Liver (tissue), 9 donors: ENCODE measurements around the gene ARSB. TPM values are rescaled to one million over a fixed set of nuclear protein-coding genes. Genes with fewer than 3 reads are reported as not detected.

Experiments
- DNase-seq: peaks from one replicate; pipeline ENCODE4 v3.0.0-alpha.2; 2017; ENCODE audit warnings: low spot score
- H3K27ac ChIP-seq, 2 donors: one replicate each; pipeline ENCODE4 v1.7.0; 2013; ENCODE audit warnings: inconsistent platforms in 2 of 2, low read length in 2 of 2, control low read depth in 1 of 2, low read depth in 1 of 2, mild to moderate bottlenecking in 1 of 2
- H3K27me3 ChIP-seq, 4 donors: one replicate each; pipeline versions ENCODE4 v1.6.1 to v1.7.0; 2013; ENCODE audit warnings: low read length in 3 of 4, inconsistent platforms in 1 of 4, mild to moderate bottlenecking in 1 of 4, moderate library complexity in 1 of 4; ENCODE audit not compliant: control insufficient read depth in 4 of 4, insufficient read depth in 4 of 4
- H3K36me3 ChIP-seq, 4 donors: one replicate each; pipeline versions ENCODE4 v1.6.1 to v1.7.0; 2013; ENCODE audit warnings: low read length in 3 of 4, mild to moderate bottlenecking in 3 of 4, low read depth in 1 of 4, moderate library complexity in 1 of 4; ENCODE audit not compliant: control insufficient read depth in 4 of 4, insufficient read depth in 3 of 4
- H3K4me1 ChIP-seq, 4 donors: one replicate each; pipeline versions ENCODE4 v1.6.1 to v1.7.0; 2013; ENCODE audit warnings: low read length in 3 of 4, mild to moderate bottlenecking in 3 of 4, moderate library complexity in 1 of 4; ENCODE audit not compliant: control insufficient read depth in 4 of 4, insufficient read depth in 4 of 4
- H3K4me3 ChIP-seq, 3 donors: one replicate each; pipeline versions ENCODE4 v1.6.1 to v1.7.0; 2013; ENCODE audit warnings: low read length in 3 of 3, control low read depth in 1 of 3, low read depth in 1 of 3, mild to moderate bottlenecking in 1 of 3
- H3K9ac ChIP-seq, 2 donors: one replicate each; pipeline ENCODE4 v1.7.0; 2013; ENCODE audit warnings: low read length in 2 of 2, mild to moderate bottlenecking in 2 of 2, moderate library complexity in 2 of 2, control low read depth in 1 of 2, low read depth in 1 of 2
- H3K9me3 ChIP-seq, 4 donors: one replicate each; pipeline versions ENCODE4 v1.6.1 to v1.7.0; 2013; ENCODE audit warnings: low read length in 3 of 4; ENCODE audit not compliant: control insufficient read depth in 4 of 4
- ATF3 ChIP-seq: IDR thresholded peaks from 2 replicates; pipeline ENCODE4 v1.6.1; 2016; ENCODE audit warnings: antibody characterized with exemption
- CTCF ChIP-seq: fragments of 150-350 bp; IDR thresholded peaks from 2 replicates; pipeline ENCODE4 v1.5.1; 2017; ENCODE audit warnings: improper control_type of control experiment, low read depth, low read length; ENCODE audit not compliant: missing input control
- EGR1 ChIP-seq, 2 donors: IDR thresholded peaks; 2 replicates each; pipeline ENCODE4 v1.6.1; 2016 to 2018; ENCODE audit warnings: antibody characterized with exemption in 2 of 2, low read depth in 2 of 2
- FOXA1 ChIP-seq: IDR thresholded peaks from 2 replicates; pipeline ENCODE4 v1.6.1; 2016; ENCODE audit warnings: antibody characterized with exemption
- FOXA2 ChIP-seq: IDR thresholded peaks from 2 replicates; pipeline ENCODE4 v1.6.1; 2016; ENCODE audit warnings: antibody characterized with exemption
- GABPA ChIP-seq, 2 donors: IDR thresholded peaks in 1 of 2; conservative IDR thresholded peaks in 1 of 2; 2 replicates each; pipeline ENCODE4 v1.6.1; 2016; ENCODE audit warnings: antibody characterized with exemption in 2 of 2, mild to moderate bottlenecking in 1 of 2, moderate library complexity in 1 of 2
- HNF4A ChIP-seq, 2 donors: conservative IDR thresholded peaks; 2 replicates each; pipeline ENCODE4 v1.6.1; 2016; ENCODE audit warnings: antibody characterized with exemption in 2 of 2, mild to moderate bottlenecking in 2 of 2
- HNF4G ChIP-seq: IDR thresholded peaks from 2 replicates; pipeline ENCODE4 v1.6.1; 2016; ENCODE audit warnings: antibody characterized with exemption
- JUND ChIP-seq, 2 donors: IDR thresholded peaks; 2 replicates each; pipeline ENCODE4 v1.6.1; 2016; ENCODE audit warnings: antibody characterized with exemption in 2 of 2
- MAX ChIP-seq: IDR thresholded peaks from 2 replicates; pipeline ENCODE4 v1.6.1; 2016; ENCODE audit warnings: antibody characterized with exemption
- NR2F2 ChIP-seq: IDR thresholded peaks from 2 replicates; pipeline ENCODE4 v1.6.1; 2016; ENCODE audit warnings: antibody characterized with exemption
- RAD21 ChIP-seq, 2 donors: IDR thresholded peaks; 2 replicates each; pipeline ENCODE4 v1.6.1; 2016; ENCODE audit warnings: antibody characterized with exemption in 2 of 2, mild to moderate bottlenecking in 2 of 2
- REST ChIP-seq: IDR thresholded peaks from 2 replicates; pipeline ENCODE4 v1.6.1; 2016; ENCODE audit warnings: antibody characterized with exemption, mild to moderate bottlenecking
- RXRA ChIP-seq, 2 donors: IDR thresholded peaks; 2 replicates each; pipeline ENCODE4 v1.6.1; 2017 to 2018; ENCODE audit warnings: antibody characterized with exemption in 2 of 2, mild to moderate bottlenecking in 1 of 2
- SP1 ChIP-seq: IDR thresholded peaks from 2 replicates; pipeline ENCODE4 v1.6.1; 2018; ENCODE audit warnings: antibody characterized with exemption, mild to moderate bottlenecking
- TAF1 ChIP-seq: conservative IDR thresholded peaks from 2 replicates; pipeline ENCODE4 v1.6.1; 2016; ENCODE audit warnings: antibody characterized with exemption, mild to moderate bottlenecking
- YY1 ChIP-seq: IDR thresholded peaks from 2 replicates; pipeline ENCODE4 v1.6.1; 2016; ENCODE audit warnings: antibody characterized with exemption, mild to moderate bottlenecking
- ZBTB33 ChIP-seq: IDR thresholded peaks from 2 replicates; pipeline ENCODE4 v1.6.1; 2016; ENCODE audit warnings: antibody characterized with exemption
- WGBS: extraction: QIAGEN DNeasy Blood & Tissue Kit; methylation state at CpG from one replicate; pipeline ENCODE4 v1.1.7; 2013; 5-methylcytosine and 5-hydroxymethylcytosine counted together
- polyA plus RNA-seq, 2 donors: library from polyadenylated mRNA; stranded (reverse) in 1 of 2; unstranded in 1 of 2; fragments of 200-250 nt in 1 of 2; fragments of >200 nt in 1 of 2; fragmentation: Nextera tagmentation in 1 of 2; extraction: Ambion mirVana in 1 of 2; gene quantifications; one replicate each; pipeline versions ENCODE4 v1.2.1 to v1.2.3, GENCODE V29; 2013 to 2015
- total RNA-seq, 2 donors: library from RNA; depleted of rRNA; stranded (reverse); fragments of >200 nt; gene quantifications; one replicate each; pipeline ENCODE4 v1.2.3, GENCODE V29; 2014
- donor health status: healthy.
- donor health status: healthy.
- donor health status: healthy.
- donor health status: healthy.
- donor health status: healthy.

The ARSB gene
- total and polyA plus RNA-seq, 4 donors: 3.5 to 26.2 (median 8.7) TPM

- no peak for TF ChIP-seq HNF4G
- no peak for TF ChIP-seq NR2F2
- no peak for TF ChIP-seq GABPA (IDR thresholded peaks at IDR 0.05 in 1 of 2, conservative IDR thresholded peaks at IDR 0.05 in 1 of 2)
- no peak for TF ChIP-seq ATF3
- no peak for TF ChIP-seq ZBTB33
- TF ChIP-seq EGR1 (IDR thresholded peaks at IDR 0.05; ENCODE audit: low read depth in 2 of 2): no peak
- TF ChIP-seq CTCF: no peak
- no peak for TF ChIP-seq SP1
- no peak for TF ChIP-seq FOXA1
- TF ChIP-seq YY1: no peak
- no peak for TF ChIP-seq FOXA2
- no peak for TF ChIP-seq RXRA (IDR thresholded peaks at IDR 0.05)
- Histone ChIP-seq H3K4me1 (no peaks in the 10 kb centered on the region), H3K4me3 (no peak overlapping the region), H3K36me3 (peaks cover 0 to 9% (median 5%) of the 10 kb centered on the region in 4 donors), H3K27ac (no peak overlapping the region), H3K27me3 (no peaks in the 10 kb centered on the region), H3K9me3 (no peaks in the 10 kb centered on the region), H3K9ac (no peak overlapping the region)
- 91% methylated on average over 12 of the region's 12 CpGs for WGBS
- DNase-seq: no peak
These were observed 205.1 kb downstream of the ARSB start for GRCh38 chr5:78779771-78780616.

GRCh38 chr5:78779262-78779661 is 205.8 kb downstream of the ARSB start:
- Histone ChIP-seq H3K36me3 (peaks cover 0 to 9% (median 5%) of the 10 kb centered on the region in 4 donors), H3K27me3 (no peaks in the 10 kb centered on the region), H3K27ac (no peak overlapping the region), H3K9me3 (no peaks in the 10 kb centered on the region), H3K4me1 (no peaks in the 10 kb centered on the region), H3K4me3 (no peak overlapping the region), H3K9ac (no peak overlapping the region)
- over 99% methylated on average over 4 of the region's 4 CpGs for WGBS
- no peak for DNase-seq
- TF ChIP-seq REST (no peak), JUND (IDR thresholded peaks at IDR 0.05) (no peak), RXRA (IDR thresholded peaks at IDR 0.05) (no peak), NR2F2 (no peak), FOXA1 (no peak), HNF4A (conservative IDR thresholded peaks at IDR 0.05) (no peak), ATF3 (no peak), MAX (no peak), SP1 (no peak), YY1 (no peak), TAF1 (no peak), FOXA2 (no peak), CTCF (no peak), EGR1 (IDR thresholded peaks at IDR 0.05; ENCODE audit: low read depth in 2 of 2) (no peak), ZBTB33 (no peak), RAD21 (IDR thresholded peaks at IDR 0.05) (no peak)
